Activated CD8-positive, alpha-beta T cell treated with anti-CD3 and anti-CD28 coated beads, Interleukin-2, amount 10 ng/mL, durations not matched to agents 7 days and 5 days (primary cell): ENCODE measurements around the gene PSMG4. TPM values are rescaled to one million over a fixed set of nuclear protein-coding genes. Genes with fewer than 3 reads are reported as not detected.
"Not testable (repeated sequence)": the region's sequence is repeated elsewhere in the genome, so short reads cannot be mapped to it uniquely, and the experiment has no call there.

Source experiments
- ATAC-seq: fragments of 150-1000 bp; cut with Tn5 transposase; one replicate; pipeline ENCODE4 v1.10.0; 2021; ENCODE audit warnings: moderate library complexity
- CTCF ChIA-PET: fragments of 350-600 bp; sonication (Branson Sonifier 250); formaldehyde crosslinking; loops from one replicate; lab custom pipeline; 2021; ENCODE audit warnings: antibody characterized with exemption; lab: Charles Lee
- POLR2A ChIA-PET: fragments of 350-600 bp; sonication (Branson Sonifier 250); formaldehyde crosslinking; loops from one replicate; lab custom pipeline; 2021; ENCODE audit warnings: antibody characterized with exemption; lab: Charles Lee
- DNase-seq: peaks from one replicate; pipeline ENCODE4 v3.0.0-alpha.2; 2020
- H3K27ac Mint-ChIP-seq: one replicate; pipeline ENCODE4 v1.8.0; 2021; ENCODE audit warnings: mild to moderate bottlenecking, mixed read lengths
- H3K27me3 Mint-ChIP-seq: one replicate; pipeline ENCODE4 v1.8.0; 2021; ENCODE audit warnings: low read depth, mixed read lengths
- H3K36me3 Mint-ChIP-seq: one replicate; pipeline ENCODE4 v1.8.0; 2021; ENCODE audit warnings: low read depth, mixed read lengths
- H3K4me1 Mint-ChIP-seq: one replicate; pipeline ENCODE4 v1.8.0; 2021; ENCODE audit warnings: low read depth, mixed read lengths
- H3K4me3 Mint-ChIP-seq: one replicate; pipeline ENCODE4 v1.8.0; 2021; ENCODE audit warnings: mild to moderate bottlenecking, mixed read lengths
- H3K9me3 Mint-ChIP-seq: one replicate; pipeline ENCODE4 v1.8.0; 2022; ENCODE audit warnings: mixed read lengths; ENCODE audit not compliant: insufficient read depth
- total RNA-seq, 2 experiments: library from RNA; stranded (reverse); gene quantifications; one replicate each; pipeline ENCODE4 v1.2.3, GENCODE V29; 2021

The PSMG4 gene
- total RNA-seq, 2 experiments from 2014 or later = 35.3 to 35.5 TPM

GRCh38 chr6:3231247-3232016 is 27.3 kb upstream of the PSMG4 start:
- Mint-ChIP-seq H3K27ac (no peak overlapping the region), H3K36me3 (no peaks in the 10 kb centered on the region), H3K27me3 (peaks cover 82% of the 10 kb centered on the region), H3K9me3 (no peaks in the 10 kb centered on the region), H3K4me3 (no peak overlapping the region), H3K4me1 (peaks cover 48% of the 10 kb centered on the region)
- POLR2A ChIA-PET = no interaction called here
- ATAC-seq = no peak
- CTCF ChIA-PET = interaction anchor here (4.3 kb wide), 1 partner anchor 19 kb away, joined by 19 read pairs; no protein-coding TSS in a partner anchor
- DNase-seq = no peak

- Mint-ChIP-seq H3K36me3 (no peaks in the 10 kb centered on the region), H3K27me3 (peaks cover 80% of the 10 kb centered on the region), H3K4me3 (no peak overlapping the region), H3K27ac (no peak overlapping the region), H3K4me1 (peaks cover 41% of the 10 kb centered on the region), H3K9me3 (no peaks in the 10 kb centered on the region)
- ChIA-PET CTCF (interaction anchor here (4.3 kb wide), 1 partner anchor 18 kb away, joined by 19 read pairs; no protein-coding TSS in a partner anchor), POLR2A (no interaction called here)
- DNase-seq (no peak), ATAC-seq (no peak)
Measured at GRCh38 chr6:3232017-3232945, 26.5 kb upstream of the PSMG4 start.

DNA sequence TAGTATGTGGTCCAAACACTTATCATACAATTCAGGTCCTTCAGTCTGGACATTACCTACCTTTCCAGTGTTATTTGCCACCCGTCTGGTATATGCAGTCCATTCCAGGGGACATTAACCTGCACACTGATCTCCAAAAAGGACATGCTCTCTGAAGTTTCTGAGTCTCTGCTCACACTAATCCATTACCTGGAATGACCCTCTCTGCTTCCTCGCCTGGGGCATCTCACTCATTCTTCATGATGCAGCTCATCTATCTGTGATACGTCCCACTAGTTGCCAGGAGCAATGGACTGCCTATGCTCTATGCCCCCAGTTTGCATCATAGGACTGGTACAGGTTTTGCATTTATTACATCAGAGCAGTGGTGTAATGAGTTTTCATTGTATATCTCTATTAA is 25.4 kb upstream of the PSMG4 start:
- ChIA-PET POLR2A (no interaction called here), CTCF (interaction anchor here (1.1 kb wide), 1 partner anchor 18 kb away, joined by 3 read pairs; no protein-coding TSS in a partner anchor)
- no peaks in the 10 kb centered on the region for H3K9me3 Mint-ChIP-seq

GRCh38 chr6:3233904-3234303 is 24.8 kb upstream of the PSMG4 start:
- peaks cover 31% of the 10 kb centered on the region for H3K4me1 Mint-ChIP-seq
- H3K27ac Mint-ChIP-seq = no peak overlapping the region
- no peak for DNase-seq
- peaks cover 80% of the 10 kb centered on the region for H3K27me3 Mint-ChIP-seq
- ATAC-seq = no peak
- H3K36me3 Mint-ChIP-seq = no peaks in the 10 kb centered on the region
- H3K4me3 Mint-ChIP-seq = no peak overlapping the region
- H3K9me3 Mint-ChIP-seq = no peaks in the 10 kb centered on the region
- ChIA-PET CTCF (interaction anchor here (1.1 kb wide), 1 partner anchor 18 kb away, joined by 3 read pairs; no protein-coding TSS in a partner anchor), POLR2A (no interaction called here)

More for the DNA sequence above, 25.4 kb upstream of the PSMG4 start:
- Mint-ChIP-seq H3K4me3 (no peak overlapping the region), H3K36me3 (no peaks in the 10 kb centered on the region), H3K4me1 (peaks cover 35% of the 10 kb centered on the region), H3K27ac (no peak overlapping the region), H3K27me3 (peaks cover 82% of the 10 kb centered on the region)
- ATAC-seq (no peak), DNase-seq (no peak)

- Mint-ChIP-seq H3K9me3 (no peaks in the 10 kb centered on the region), H3K27me3 (peaks cover 69% of the 10 kb centered on the region), H3K4me3 (no peak overlapping the region)
Measured at GRCh38 chr6:3235486-3235885, 23.3 kb upstream of the PSMG4 start.

GRCh38 chr6:3236005-3236404 is 22.7 kb upstream of the PSMG4 start:
- H3K27me3 Mint-ChIP-seq = peaks cover 65% of the 10 kb centered on the region
- ATAC-seq (no peak), DNase-seq (no peak)
- no peak overlapping the region for H3K4me3 Mint-ChIP-seq
- no peaks in the 10 kb centered on the region for H3K36me3 Mint-ChIP-seq
- no peaks in the 10 kb centered on the region for H3K9me3 Mint-ChIP-seq
- ChIA-PET CTCF (interaction anchor here (1.5 to 2.2 kb wide), 2 partner anchors 15 to 25 kb away, joined by 3 to 12 read pairs; no protein-coding TSS in a partner anchor), POLR2A (no interaction called here)
- H3K27ac Mint-ChIP-seq = no peak overlapping the region
- peaks cover 13% of the 10 kb centered on the region for H3K4me1 Mint-ChIP-seq

More at GRCh38 chr6:3235486-3235885, 23.3 kb upstream of the PSMG4 start:
- DNase-seq = no peak
- Mint-ChIP-seq H3K36me3 (no peaks in the 10 kb centered on the region), H3K4me1 (peaks cover 16% of the 10 kb centered on the region), H3K27ac (no peak overlapping the region)
- CTCF ChIA-PET = interaction anchor here (1.5 to 2.2 kb wide), 2 partner anchors 16 to 26 kb away, joined by 3 to 12 read pairs; no protein-coding TSS in a partner anchor
- POLR2A ChIA-PET = no interaction called here
- ATAC-seq = no peak

DNA sequence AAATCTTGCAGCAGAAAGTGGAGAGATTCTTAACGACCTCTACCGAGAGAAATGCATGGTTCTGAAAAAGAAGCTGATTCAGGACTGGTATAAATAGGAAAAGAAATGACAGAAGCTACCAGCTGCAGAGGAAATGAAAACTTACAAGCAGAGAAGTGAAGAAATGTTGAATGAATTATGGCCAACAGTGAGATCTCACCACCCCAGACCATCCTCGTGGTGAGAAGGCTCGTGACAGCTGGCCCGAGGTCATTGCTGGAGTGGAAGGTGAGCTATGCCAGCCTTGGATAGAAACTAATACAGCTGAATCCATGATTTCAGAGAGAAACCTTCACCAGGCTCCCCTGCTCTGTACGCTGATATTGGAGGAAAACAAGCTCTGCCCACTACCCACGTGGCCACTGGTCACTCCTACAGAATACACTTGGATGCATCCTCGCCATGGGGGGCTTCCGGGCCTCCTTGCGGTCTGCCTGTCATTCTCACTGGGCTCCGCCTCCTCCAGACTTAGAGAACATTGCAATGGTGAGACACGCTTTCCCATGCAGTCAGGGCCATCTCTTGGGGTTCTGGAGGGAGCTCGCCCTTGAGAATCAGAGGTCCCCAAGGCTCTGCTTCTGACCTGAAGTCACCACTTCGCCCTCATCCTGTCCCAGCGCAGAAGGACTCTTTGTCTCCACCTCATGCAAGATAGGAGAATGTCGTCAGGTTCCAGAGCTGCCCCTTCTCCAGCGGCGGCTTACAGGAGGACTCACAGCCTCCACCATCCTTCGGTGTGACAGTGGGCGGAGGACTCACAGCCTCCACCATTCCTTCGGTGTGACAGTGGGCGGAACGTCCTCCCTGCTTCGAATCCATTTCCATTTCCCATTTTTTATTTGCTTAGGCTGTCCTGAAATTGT is 20.7 kb upstream of the PSMG4 start:
- ATAC-seq = no peak
- POLR2A ChIA-PET = no interaction called here
- CTCF ChIA-PET = interaction anchor here (1.1 kb wide), 1 partner anchor 13 kb away, joined by 6 read pairs; no protein-coding TSS in a partner anchor

DNA sequence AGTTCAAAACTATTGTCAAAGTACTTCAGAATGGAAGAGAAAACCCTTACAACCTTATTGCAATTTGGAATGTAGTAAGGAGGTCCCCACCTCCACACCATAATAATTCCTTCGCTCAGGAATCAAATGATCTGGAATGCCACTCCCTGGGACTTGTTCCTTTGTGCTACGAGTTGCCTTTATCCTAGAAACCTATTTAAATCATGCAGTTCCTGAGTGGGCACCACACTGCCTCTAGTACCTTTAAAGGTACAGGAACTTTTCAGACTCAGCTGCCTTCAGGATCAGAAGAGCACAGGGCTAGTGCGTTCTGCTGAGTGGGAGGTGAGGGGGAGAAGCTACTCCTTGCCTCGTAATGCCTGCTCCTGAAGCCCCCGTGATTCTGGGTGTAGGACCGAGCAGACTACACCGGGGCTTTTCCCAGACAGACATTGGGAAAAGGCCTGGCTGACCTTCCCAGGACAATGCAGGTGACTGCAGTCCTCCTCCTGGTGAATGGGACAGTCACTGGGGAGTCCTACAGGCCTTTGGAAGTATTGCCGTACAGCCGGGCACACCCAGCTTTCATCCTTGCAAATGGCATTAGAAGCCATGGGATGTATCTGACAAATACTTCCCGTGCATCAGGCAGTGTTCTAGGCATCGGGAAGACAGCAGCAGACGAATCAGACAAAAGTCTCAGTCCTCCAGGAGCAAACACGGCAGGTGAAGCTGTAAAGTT is 19.5 kb upstream of the PSMG4 start:
- Mint-ChIP-seq H3K4me3 (no peak overlapping the region), H3K36me3 (no peaks in the 10 kb centered on the region), H3K27me3 (peaks cover 52% of the 10 kb centered on the region), H3K27ac (no peak overlapping the region), H3K9me3 (no peaks in the 10 kb centered on the region), H3K4me1 (peaks cover 3% of the 10 kb centered on the region)
- DNase-seq (no peak), ATAC-seq (no peak)
- ChIA-PET POLR2A (no interaction called here), CTCF (interaction anchor here (0.8 to 1.2 kb wide), 2 partner anchors 12 to 13 kb away, joined by 4 read pairs; no protein-coding TSS in a partner anchor)

More for the DNA sequence above, 20.7 kb upstream of the PSMG4 start:
- no peak for DNase-seq
- Mint-ChIP-seq H3K36me3 (no peaks in the 10 kb centered on the region), H3K9me3 (no peaks in the 10 kb centered on the region), H3K4me1 (peaks cover 3% of the 10 kb centered on the region), H3K4me3 (no peak overlapping the region), H3K27me3 (peaks cover 54% of the 10 kb centered on the region), H3K27ac (no peak overlapping the region)

DNA sequence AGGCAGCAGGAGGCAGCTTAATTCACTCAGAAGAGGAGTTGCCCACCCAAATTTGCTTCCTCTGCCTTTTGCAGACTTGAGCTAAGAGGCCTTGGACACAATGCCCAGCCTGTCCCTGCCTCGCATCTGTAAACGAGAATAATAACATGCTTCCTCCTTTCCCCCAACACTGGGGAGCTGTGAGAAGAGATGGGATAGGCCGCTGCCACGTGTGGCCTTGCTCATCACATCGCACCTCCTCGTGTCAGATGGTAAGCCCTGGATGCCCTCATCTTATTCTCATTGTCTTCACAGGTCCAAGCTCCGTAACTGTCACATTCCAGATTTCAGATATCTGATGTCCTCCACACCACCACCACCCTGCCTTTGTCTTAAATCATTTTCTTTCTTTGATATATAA is 18.2 kb upstream of the PSMG4 start:
- Mint-ChIP-seq H3K9me3 (no peaks in the 10 kb centered on the region), H3K4me3 (no peak overlapping the region), H3K36me3 (no peaks in the 10 kb centered on the region), H3K27me3 (peaks cover 44% of the 10 kb centered on the region), H3K27ac (no peak overlapping the region), H3K4me1 (peaks cover 2% of the 10 kb centered on the region)
- ChIA-PET CTCF (interaction anchor here (1.1 kb wide), 1 partner anchor 11 kb away, joined by 7 read pairs; no protein-coding TSS in a partner anchor), POLR2A (no interaction called here)
- ATAC-seq (no peak), DNase-seq (no peak)

DNA sequence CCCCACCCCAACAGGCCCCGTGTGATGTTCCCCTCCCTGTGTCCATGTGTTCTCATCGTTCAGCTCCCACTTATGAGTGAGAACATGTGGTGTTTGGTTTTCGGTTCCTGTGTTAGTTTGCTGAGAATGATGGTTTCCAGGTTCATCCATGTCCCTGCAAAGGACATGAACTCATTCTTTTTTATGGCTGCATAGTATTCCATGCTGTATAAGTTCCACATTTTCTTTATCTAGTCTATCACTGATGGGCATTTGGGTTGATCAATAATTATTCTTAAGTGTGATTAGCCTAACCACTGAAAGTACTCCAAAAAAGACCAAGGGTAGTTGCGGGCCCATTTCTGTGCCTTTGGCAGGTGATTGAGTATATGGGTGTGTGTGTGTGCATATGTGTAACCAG is 17.0 kb upstream of the PSMG4 start:
- ATAC-seq, H3K27ac Mint-ChIP-seq, H3K4me3 Mint-ChIP-seq, H3K36me3 Mint-ChIP-seq, POLR2A ChIA-PET, H3K4me1 Mint-ChIP-seq, DNase-seq, H3K9me3 Mint-ChIP-seq: not testable (repeated sequence)
- peaks cover 39% of the 10 kb centered on the region for H3K27me3 Mint-ChIP-seq
- CTCF ChIA-PET = interaction anchor here (2.3 kb wide), 1 partner anchor 10 kb away, joined by 10 read pairs; no protein-coding TSS in a partner anchor
